IMR-90 (cell line): Measurements from ENCODE around the gene DISC1. TPM values are rescaled to one million over a fixed set of nuclear protein-coding genes. Genes with fewer than 3 reads are reported as not detected.

Source experiments
- ATAC-seq: fragments of 200-7000 bp; cut with Tn5 transposase; 2 replicates; pipeline ENCODE4 v1.9.1; 2020; ENCODE audit warnings: low read depth, mild to moderate bottlenecking, moderate library complexity
- BruUV-seq: library from RNA; stranded (reverse); fragments of 400-500 nt; replicated peaks from 2 replicates; lab custom pipeline; 2021; lab: Mats Ljungman, UMichigan
- CTCF ChIA-PET: fragments of 300-600 bp; formaldehyde crosslinking; extraction: SDS; loops from one replicate; lab custom pipeline; 2021; ENCODE audit warnings: antibody characterized with exemption; lab: Yijun Ruan, JAX
- POLR2A ChIA-PET: fragments of 300-600 bp; sonication (Branson Sonifier 250); formaldehyde crosslinking; loops from one replicate; lab custom pipeline; 2022; ENCODE audit warnings: antibody characterized with exemption; ENCODE audit not compliant: unreplicated experiment; lab: Charles Lee
- DNase-seq: peaks from one replicate; pipeline ENCODE4 v3.0.0; 2013
- H2AFZ ChIP-seq: replicated peaks from 2 replicates; pipeline ENCODE3; 2013; ENCODE audit warnings: low read length, mild to moderate bottlenecking; ENCODE audit not compliant: poor library complexity
- H2AK5ac ChIP-seq: 2 replicates; pipeline ENCODE4 v1.6.1; 2013; ENCODE audit warnings: low read depth, low read length, inconsistent platforms
- H2AK9ac ChIP-seq: replicated peaks from 2 replicates; pipeline ENCODE3; 2013; ENCODE audit warnings: mild to moderate bottlenecking, low read depth, low read length, moderate library complexity; ENCODE audit not compliant: poor library complexity
- H2BK120ac ChIP-seq: 2 replicates; pipeline ENCODE4 v1.6.1; 2013; ENCODE audit warnings: low read depth, low read length, inconsistent platforms
- H2BK15ac ChIP-seq: 3 replicates; pipeline ENCODE4 v1.6.1; 2013; ENCODE audit warnings: low read depth, low read length, inconsistent platforms
- H2BK20ac ChIP-seq: 2 replicates; pipeline ENCODE4 v1.6.1; 2013; ENCODE audit warnings: low read depth, mild to moderate bottlenecking, inconsistent platforms, low read length, moderate library complexity
- H2BK5ac ChIP-seq: 2 replicates; pipeline ENCODE4 v1.6.1; 2013; ENCODE audit warnings: mild to moderate bottlenecking, low read depth, low read length, inconsistent platforms; ENCODE audit not compliant: poor library complexity, severe bottlenecking
- H3K14ac ChIP-seq: replicated peaks from 2 replicates; pipeline ENCODE4 v1.6.1; 2013; ENCODE audit warnings: low read depth, low read length, inconsistent platforms
- H3K18ac ChIP-seq: 2 replicates; pipeline ENCODE4 v1.6.1; 2013; ENCODE audit warnings: low read depth, low read length, control low read depth
- H3K23ac ChIP-seq: 2 replicates; pipeline ENCODE4 v1.6.1; 2013; ENCODE audit warnings: low read depth, low read length, inconsistent platforms
- H3K27ac ChIP-seq: 2 replicates; pipeline ENCODE4 v1.5.1; 2013; ENCODE audit warnings: mild to moderate bottlenecking, control low read depth, low read length; ENCODE audit not compliant: insufficient read depth
- H3K27me3 ChIP-seq: 2 replicates; pipeline ENCODE4 v1.6.1; 2013; ENCODE audit warnings: low read length; ENCODE audit not compliant: control insufficient read depth, insufficient read depth
- H3K36me3 ChIP-seq: 2 replicates; pipeline ENCODE4 v1.6.1; 2013; ENCODE audit warnings: low read length, mixed read lengths; ENCODE audit not compliant: control insufficient read depth, insufficient read depth
- H3K4ac ChIP-seq: 2 replicates; pipeline ENCODE4 v1.6.1; 2013; ENCODE audit warnings: low read depth, low read length, inconsistent platforms
- H3K4me1 ChIP-seq: 2 replicates; pipeline ENCODE4 v1.6.1; 2013; ENCODE audit warnings: low read length, mixed read lengths; ENCODE audit not compliant: control insufficient read depth, insufficient read depth
- H3K4me2 ChIP-seq: 2 replicates; pipeline ENCODE4 v1.6.1; 2013; ENCODE audit warnings: low read depth, mild to moderate bottlenecking, control low read depth, low read length, moderate library complexity
- H3K4me3 ChIP-seq: 2 replicates; pipeline ENCODE4 v1.5.1; 2013; ENCODE audit warnings: low read depth, mild to moderate bottlenecking, control low read depth, low read length, moderate library complexity; ENCODE audit not compliant: insufficient read depth
- H3K56ac ChIP-seq: 2 replicates; pipeline ENCODE4 v1.6.1; 2013; ENCODE audit warnings: low read length, inconsistent platforms; ENCODE audit not compliant: insufficient read depth; ENCODE audit errors: extremely low read depth
- H3K79me1 ChIP-seq, 2 experiments: 2 replicates each; pipeline ENCODE4 v1.6.1; 2013; ENCODE audit warnings: low read length in 2 of 2, inconsistent platforms in 1 of 2, low read depth in 1 of 2
- H3K9ac ChIP-seq: 2 replicates; pipeline ENCODE4 v1.6.1; 2013; ENCODE audit warnings: low read depth, low read length, control low read depth
- H3K9me1 ChIP-seq: 2 replicates; pipeline ENCODE4 v1.6.1; 2013; ENCODE audit warnings: low read length, inconsistent platforms; ENCODE audit not compliant: insufficient read depth
- H3K9me3 ChIP-seq: 2 replicates; pipeline ENCODE4 v1.6.1; 2013; ENCODE audit warnings: low read length; ENCODE audit not compliant: control insufficient read depth, insufficient read depth
- H4K20me1 ChIP-seq: 2 replicates; pipeline ENCODE4 v1.6.1; 2013; ENCODE audit warnings: low read length, inconsistent platforms; ENCODE audit not compliant: insufficient read depth
- H4K5ac ChIP-seq: 2 replicates; pipeline ENCODE4 v1.6.1; 2013; ENCODE audit warnings: mild to moderate bottlenecking, low read depth, low read length, control low read depth
- H4K8ac ChIP-seq, 2 experiments: 2 replicates each; pipeline ENCODE4 v1.6.1; 2013; ENCODE audit warnings: low read depth in 2 of 2, low read length in 2 of 2, control low read depth in 1 of 2, inconsistent platforms in 1 of 2
- H4K91ac ChIP-seq: 2 replicates; pipeline ENCODE4 v1.6.1; 2013; ENCODE audit warnings: low read depth, low read length, inconsistent platforms; ENCODE audit not compliant: insufficient read depth
- ELK1 ChIP-seq: fragments of 150-350 bp; IDR thresholded peaks from 2 replicates; pipeline ENCODE4 v1.6.1; 2016; ENCODE audit warnings: low read depth, mild to moderate bottlenecking, low read length, moderate library complexity, borderline replicate concordance
- MAZ ChIP-seq: IDR thresholded peaks from 2 replicates; pipeline ENCODE4 v1.6.1; 2012; ENCODE audit warnings: low read depth, mild to moderate bottlenecking, low read length, improper control_type of control experiment, moderate library complexity, borderline replicate concordance
- NFE2L2 ChIP-seq: fragments of 150-350 bp; IDR thresholded peaks from 2 replicates; pipeline ENCODE4 v1.6.1; 2016; ENCODE audit warnings: low read depth, mild to moderate bottlenecking, low read length
- RCOR1 ChIP-seq: IDR thresholded peaks from 2 replicates; pipeline ENCODE4 v1.6.1; 2012; ENCODE audit warnings: mild to moderate bottlenecking, low read length, improper control_type of control experiment; ENCODE audit not compliant: insufficient replicate concordance
- RFX5 ChIP-seq: IDR thresholded peaks from 2 replicates; pipeline ENCODE4 v1.8.0; 2012; ENCODE audit warnings: low read depth, mild to moderate bottlenecking, low read length, moderate library complexity
- SMC3 ChIP-seq: fragments of 150-350 bp; IDR thresholded peaks from 2 replicates; pipeline ENCODE4 v1.6.1; 2016; ENCODE audit warnings: low read depth, mild to moderate bottlenecking, antibody characterized with exemption, low read length, moderate library complexity
- WGBS, 2 experiments: methylation state at CpG; one replicate each; pipeline versions ENCODE4 v1.1.5 to v1.1.7; 2013; ENCODE audit warnings: missing lambda C conversion rate in 2 of 2; ENCODE audit not compliant: insufficient read length in 1 of 2; ENCODE audit errors: extremely low coverage in 2 of 2; 5-methylcytosine and 5-hydroxymethylcytosine counted together
- dilution Hi-C: fragments of 300-500 bp; cut with HindIII; formaldehyde crosslinking; loops from one replicate; pipeline ENCODE4 v1.14.3; 2018; ENCODE audit warnings: low sequenced_read_pairs; ENCODE audit not compliant: unreplicated experiment
- in situ Hi-C: fragments of 300-500 bp; cut with MboI; formaldehyde crosslinking; loops from 3 replicates; pipeline ENCODE4 v1.14.3; 2019; ENCODE audit warnings: low sequenced_read_pairs, inconsistent platforms, mixed read lengths
- intact Hi-C: fragments of 100-400 bp; cut with micrococcal nuclease; formaldehyde crosslinking; loops from 2 replicates; pipeline ENCODE4 v1.10.0; 2022
- polyA plus RNA-seq, 3 experiments: library from polyadenylated mRNA; depleted of rRNA; stranded (reverse); fragments of >200 nt; gene quantifications; 2 replicates each; pipeline ENCODE4 v1.2.3, GENCODE V29; 2012; ENCODE audit warnings: low replicate concordance in 1 of 3
- total RNA-seq: library from RNA; depleted of rRNA; stranded (reverse); fragments of >200 nt; gene quantifications from 2 replicates; pipeline ENCODE4 v1.2.3, GENCODE V29; 2012

Gene DISC1
- total and polyA plus RNA-seq, 2 of the 4 experiments (the other 2 are of a cell fraction), result 2.2 to 7.0 TPM

GRCh38 chr1:231957359-231957758, 330.8 kb downstream of the DISC1 start:
- no peaks in the 10 kb centered on the region for H3K9me3 ChIP-seq
- no peak overlapping the region for H2AK9ac ChIP-seq
- H2AFZ ChIP-seq, result no peak overlapping the region
- in situ Hi-C loops, result no loop called here
- dilution Hi-C loops, result no loop called here
- no CpG with 5 or more reads among the region's 1 CpG for WGBS, 2 experiments
- DNase-seq (no peak), ATAC-seq (no peak)
- no TSS peak for BruUV-seq
- POLR2A ChIA-PET, result no interaction called here
- intact Hi-C loops, result no loop called here
- H3K9ac ChIP-seq, result no peak overlapping the region
- H3K4me1 ChIP-seq, result no peaks in the 10 kb centered on the region
- no peak overlapping the region for H3K56ac ChIP-seq
- no peaks in the 10 kb centered on the region for H3K27me3 ChIP-seq
- H3K4ac ChIP-seq, result no peak overlapping the region
- H3K36me3 ChIP-seq, result 0 out of 2 replicates have a peak, but pooled peaks cover 2% of the 10 kb centered on the region
- no peak overlapping the region for H3K23ac ChIP-seq
- H3K14ac ChIP-seq, result no peak overlapping the region
- H3K9me1 ChIP-seq, result no peaks in the 10 kb centered on the region; the same call in 1 of the 2 replicates
- no peak overlapping the region for H3K27ac ChIP-seq
- CTCF ChIA-PET, result no interaction called here
- no peak overlapping the region for H3K18ac ChIP-seq
- H2BK120ac ChIP-seq, result no peak overlapping the region
- H2BK15ac ChIP-seq, result no peak overlapping the region
- no peak overlapping the region for H4K91ac ChIP-seq
- H4K8ac ChIP-seq, result no peak overlapping the region
- no peak overlapping the region for H2AK5ac ChIP-seq
- no peaks in the 10 kb centered on the region for H3K79me1 ChIP-seq
- no peak overlapping the region for H2BK20ac ChIP-seq
- no peak overlapping the region for H3K4me3 ChIP-seq
- no peak overlapping the region for H4K5ac ChIP-seq
- no peaks in the 10 kb centered on the region for H4K20me1 ChIP-seq
- no peak overlapping the region for H3K4me2 ChIP-seq
- H2BK5ac ChIP-seq, result no peak overlapping the region
- TF ChIP-seq RCOR1, result no peak
- no peak for TF ChIP-seq ELK1
- TF ChIP-seq RFX5, result no peak
- no peak for TF ChIP-seq SMC3
- TF ChIP-seq NFE2L2, result no peak
- TF ChIP-seq MAZ, result no peak
